Thyroid gland (tissue), 4 donors: ENCODE measurements around the gene STUM. TPM values are rescaled to one million over a fixed set of nuclear protein-coding genes. Genes with fewer than 3 reads are reported as not detected.

Source experiments
- DNase-seq, 2 donors: peaks; one replicate each; pipeline ENCODE4 v3.0.0-alpha.2; 2019
- H3K27ac ChIP-seq, 3 donors: fragments of 200-600 bp; sonication (generic); 1 replicate in 2 of 3; 2 replicates in 1 of 3; pipeline ENCODE4 v1.5.1; 2016 to 2019; ENCODE audit warnings: mild to moderate bottlenecking in 1 of 3, moderate library complexity in 1 of 3
- H3K27me3 ChIP-seq: fragments of 200-600 bp; sonication (generic); one replicate; pipeline ENCODE4 v1.5.1; 2019
- H3K36me3 ChIP-seq, 2 donors: fragments of 200-600 bp; sonication (generic); one replicate each; pipeline ENCODE4 v1.5.1; 2016 to 2019
- H3K4me1 ChIP-seq, 2 donors: fragments of 200-600 bp; sonication (generic); one replicate each; pipeline ENCODE4 v1.5.1; 2017 to 2019
- H3K4me3 ChIP-seq, 3 donors: fragments of 200-600 bp; sonication (generic); replicated peaks in 1 of 3; 1 replicate in 2 of 3; 2 replicates in 1 of 3; pipeline ENCODE4 v1.5.1; 2016; ENCODE audit warnings: mild to moderate bottlenecking in 1 of 3
- H3K9me3 ChIP-seq: fragments of 200-600 bp; sonication (generic); one replicate; pipeline ENCODE4 v1.5.1; 2017
- CTCF ChIP-seq, 6 experiments: fragments of 200-600 bp in 3 of 6; fragments of 450-650 bp in 3 of 6; sonication (generic) in 3 of 6; IDR thresholded peaks; one replicate each; pipeline ENCODE4 v1.5.1; 2016 to 2019; ENCODE audit warnings: antibody characterized with exemption in 6 of 6, mild to moderate bottlenecking in 2 of 6, inconsistent platforms in 1 of 6, moderate library complexity in 1 of 6
- POLR2A ChIP-seq, 2 donors: fragments of 450-650 bp; IDR thresholded peaks; one replicate each; pipeline ENCODE4 v1.6.1; 2017; ENCODE audit warnings: antibody characterized with exemption in 2 of 2, mild to moderate bottlenecking in 2 of 2, moderate library complexity in 1 of 2
- WGBS, 2 donors: methylation state at CpG; one replicate each; pipeline ENCODE4 v1.1.5; 2017; 5-methylcytosine and 5-hydroxymethylcytosine counted together
- intact Hi-C: fragments of 100-400 bp; cut with DNase I; formaldehyde crosslinking; loops from one replicate; pipeline ENCODE4 v1.15.1; 2023
- total RNA-seq, 4 donors: library from RNA; depleted of rRNA; stranded (reverse); fragments of >200 nt; gene quantifications; one replicate each; pipeline ENCODE4 v1.2.3, GENCODE V29; 2016

The STUM gene
- total RNA-seq, 4 donors from 2014 or later, result 0.22 to 1.1 (median 0.48) TPM

- Histone ChIP-seq H3K4me3 (no peak overlapping the region), H3K36me3 (no peaks in the 10 kb centered on the region), H3K4me1 (peaks cover 4 to 23% of the 10 kb centered on the region in 2 donors), H3K27ac (no peak overlapping the region), H3K27me3 (no peaks in the 10 kb centered on the region), H3K9me3 (no peaks in the 10 kb centered on the region)
- intact Hi-C loops, result no loop called here
- DNase-seq, result peak; percentile 66 to 76
- WGBS, 2 donors, result 64 to 65% methylated on average over 8 of the region's 8 CpGs
- no peak for TF ChIP-seq POLR2A (IDR thresholded peaks at IDR 0.05)
- TF ChIP-seq CTCF (IDR thresholded peaks at IDR 0.05), result no peak
These were observed 54.7 kb downstream of the STUM start for GRCh38 chr1:226603022-226603857.

- 79 to 87% methylated on average over 18 to 19 of the region's 19 CpGs for WGBS, 2 donors
- H3K9me3 ChIP-seq, result no peaks in the 10 kb centered on the region
- no peak for DNase-seq
- no peaks in the 10 kb centered on the region for H3K36me3 ChIP-seq
- no peak overlapping the region for H3K27ac ChIP-seq
- no peaks in the 10 kb centered on the region for H3K27me3 ChIP-seq
- peaks cover 4 to 23% of the 10 kb centered on the region in 2 donors for H3K4me1 ChIP-seq
- TF ChIP-seq CTCF (IDR thresholded peaks at IDR 0.05) (no peak), POLR2A (IDR thresholded peaks at IDR 0.05) (no peak)
- H3K4me3 ChIP-seq, result no peak overlapping the region
- intact Hi-C loops, result no loop called here
These were observed 55.4 kb downstream of the STUM start for GRCh38 chr1:226603858-226604559.

GRCh38 chr1:226604560-226605317, 56.2 kb downstream of the STUM start:
- WGBS, 2 donors, result 84 to 88% methylated on average over 7 to 9 of the region's 9 CpGs
- H3K4me3 ChIP-seq, result no peak overlapping the region
- intact Hi-C loops, result loop anchor here (5.0 kb wide), 1 partner anchor 57 kb away; the partner anchor contains the start of gene STUM
- H3K36me3 ChIP-seq, result no peaks in the 10 kb centered on the region
- peaks cover 4 to 23% of the 10 kb centered on the region in 2 donors for H3K4me1 ChIP-seq
- no peaks in the 10 kb centered on the region for H3K9me3 ChIP-seq
- no peak for TF ChIP-seq CTCF (IDR thresholded peaks at IDR 0.05)
- H3K27me3 ChIP-seq, result no peaks in the 10 kb centered on the region
- H3K27ac ChIP-seq, result no peak overlapping the region
- DNase-seq, result no peak

GRCh38 chr1:226605318-226605950, 56.9 kb downstream of the STUM start:
- no peak for TF ChIP-seq POLR2A (IDR thresholded peaks at IDR 0.05)
- no peak for TF ChIP-seq CTCF (IDR thresholded peaks at IDR 0.05)
- peaks cover 4 to 23% of the 10 kb centered on the region in 2 donors for H3K4me1 ChIP-seq
- H3K27me3 ChIP-seq, result no peaks in the 10 kb centered on the region
- no peaks in the 10 kb centered on the region for H3K36me3 ChIP-seq
- no peak for DNase-seq
- no peak overlapping the region for H3K27ac ChIP-seq
- intact Hi-C loops, result loop anchor here (5.0 kb wide), 1 partner anchor 58 kb away; the partner anchor contains the start of gene STUM
- no peak overlapping the region for H3K4me3 ChIP-seq
- H3K9me3 ChIP-seq, result no peaks in the 10 kb centered on the region
- 91 to 98% methylated on average over 9 of the region's 9 CpGs for WGBS, 2 donors
